Ectodermal cell (in vitro differentiated cells): Measurements from ENCODE around the gene TTC23.
"Not testable (repeated sequence)": the region's sequence is repeated elsewhere in the genome, so short reads cannot be mapped to it uniquely, and the experiment has no call there.

Source experiments
- H3K27ac ChIP-seq: 2 replicates; pipeline ENCODE4 v1.7.0; 2013; ENCODE audit warnings: mild to moderate bottlenecking, low read depth, low read length; ENCODE audit not compliant: insufficient read depth, poor library complexity, severe bottlenecking
- H3K27me3 ChIP-seq: 2 replicates; pipeline ENCODE4 v1.7.0; 2013; ENCODE audit warnings: mild to moderate bottlenecking, low read length; ENCODE audit not compliant: insufficient read depth, control insufficient read depth, poor library complexity, severe bottlenecking
- H3K36me3 ChIP-seq: one replicate; pipeline ENCODE4 v1.7.0; 2013; ENCODE audit warnings: low read length; ENCODE audit not compliant: control insufficient read depth, insufficient read depth
- H3K4me1 ChIP-seq: one replicate; pipeline ENCODE4 v1.7.0; 2013; ENCODE audit warnings: low read length; ENCODE audit not compliant: control insufficient read depth, insufficient read depth
- H3K4me3 ChIP-seq: 2 replicates; pipeline ENCODE4 v1.7.0; 2013; ENCODE audit warnings: low read depth, low read length, control low read depth; ENCODE audit not compliant: insufficient read depth
- H3K9me3 ChIP-seq: 2 replicates; pipeline ENCODE4 v1.7.0; 2013; ENCODE audit warnings: mild to moderate bottlenecking, low read length, moderate library complexity; ENCODE audit not compliant: control insufficient read depth
- WGBS, 2 experiments: methylation state at CpG; one replicate each; pipeline ENCODE4 v1.1.7; 2013; ENCODE audit warnings: missing lambda C conversion rate in 2 of 2; 5-methylcytosine and 5-hydroxymethylcytosine counted together

TTC23 gene

GRCh38 chr15:99115300-99116215 is 133.8 kb downstream of the TTC23 start:
- no peaks in the 10 kb centered on the region for H3K4me1 ChIP-seq
- WGBS, 2 experiments = 93 to 95% methylated on average over 11 of the region's 11 CpGs
- H3K4me3 ChIP-seq = no peak overlapping the region
- no peaks in the 10 kb centered on the region for H3K36me3 ChIP-seq
- H3K9me3 ChIP-seq = no peaks in the 10 kb centered on the region
- H3K27me3 ChIP-seq = no peaks in the 10 kb centered on the region
- H3K27ac ChIP-seq = no peak overlapping the region

GRCh38 chr15:99114511-99115299 is 134.7 kb downstream of the TTC23 start:
- 94 to 95% methylated on average over 12 of the region's 12 CpGs for WGBS, 2 experiments
- no peaks in the 10 kb centered on the region for H3K36me3 ChIP-seq

GRCh38 chr15:99113547-99114271 is 135.7 kb downstream of the TTC23 start:
- no peaks in the 10 kb centered on the region for H3K9me3 ChIP-seq
- H3K27ac ChIP-seq = no peak overlapping the region
- H3K4me1 ChIP-seq = no peaks in the 10 kb centered on the region
- WGBS, 2 experiments = 88 to 89% methylated on average over 13 of the region's 13 CpGs
- H3K4me3 ChIP-seq = no peak overlapping the region
- peaks cover 3% of the 10 kb centered on the region for H3K27me3 ChIP-seq
- H3K36me3 ChIP-seq = no peaks in the 10 kb centered on the region

More at GRCh38 chr15:99114511-99115299, 134.7 kb downstream of the TTC23 start:
- Histone ChIP-seq H3K27me3 (no peaks in the 10 kb centered on the region), H3K4me1 (no peaks in the 10 kb centered on the region), H3K9me3 (no peaks in the 10 kb centered on the region), H3K4me3 (no peak overlapping the region), H3K27ac (no peak overlapping the region)

GRCh38 chr15:99111641-99112040 is 137.7 kb downstream of the TTC23 start:
- peaks cover 17% of the 10 kb centered on the region for H3K27me3 ChIP-seq
- H3K36me3 ChIP-seq, H3K9me3 ChIP-seq, H3K4me1 ChIP-seq, H3K27ac ChIP-seq, H3K4me3 ChIP-seq: not testable (repeated sequence)
- WGBS, 2 experiments = 86 to 94% methylated on average over 8 of the region's 8 CpGs

- H3K36me3 ChIP-seq = no peaks in the 10 kb centered on the region
- H3K27ac ChIP-seq = no peak overlapping the region
- 93 to 94% methylated on average over 7 of the region's 8 CpGs for WGBS, 2 experiments
- H3K4me1 ChIP-seq = peaks cover 4% of the 10 kb centered on the region
- H3K4me3 ChIP-seq = no peak overlapping the region
- no peaks in the 10 kb centered on the region for H3K9me3 ChIP-seq
- peaks cover 26% of the 10 kb centered on the region for H3K27me3 ChIP-seq
These were observed 138.6 kb downstream of the TTC23 start for GRCh38 chr15:99110581-99111320.

GRCh38 chr15:99110093-99110492 is 139.3 kb downstream of the TTC23 start:
- peaks cover 5% of the 10 kb centered on the region for H3K4me1 ChIP-seq
- H3K9me3 ChIP-seq = no peaks in the 10 kb centered on the region
- 93 to 96% methylated on average over 12 of the region's 12 CpGs for WGBS, 2 experiments

GRCh38 chr15:99109555-99110021 is 139.8 kb downstream of the TTC23 start:
- Histone ChIP-seq H3K36me3 (no peaks in the 10 kb centered on the region), H3K27me3 (peaks cover 36% of the 10 kb centered on the region), H3K9me3 (no peaks in the 10 kb centered on the region), H3K4me1 (peaks cover 5% of the 10 kb centered on the region), H3K4me3 (no peak overlapping the region), H3K27ac (no peak overlapping the region)
- 93 to 94% methylated on average over 10 of the region's 10 CpGs for WGBS, 2 experiments

More at GRCh38 chr15:99110093-99110492, 139.3 kb downstream of the TTC23 start:
- Histone ChIP-seq H3K27me3 (peaks cover 32% of the 10 kb centered on the region), H3K27ac (no peak overlapping the region), H3K36me3 (no peaks in the 10 kb centered on the region), H3K4me3 (no peak overlapping the region)

- H3K27ac ChIP-seq = no peak overlapping the region
These were observed 140.4 kb downstream of the TTC23 start for GRCh38 chr15:99108993-99109392.

GRCh38 chr15:99106417-99107220 is 142.8 kb downstream of the TTC23 start:
- Histone ChIP-seq H3K9me3 (no peaks in the 10 kb centered on the region), H3K4me3 (no peak overlapping the region), H3K36me3 (no peaks in the 10 kb centered on the region), H3K27me3 (peaks cover 43% of the 10 kb centered on the region), H3K27ac (no peak overlapping the region), H3K4me1 (peaks cover 5% of the 10 kb centered on the region)
- 84 to 87% methylated on average over 15 of the region's 15 CpGs for WGBS, 2 experiments

More at GRCh38 chr15:99108993-99109392, 140.4 kb downstream of the TTC23 start:
- Histone ChIP-seq H3K27me3 (peaks cover 36% of the 10 kb centered on the region), H3K36me3 (no peaks in the 10 kb centered on the region), H3K4me1 (peaks cover 5% of the 10 kb centered on the region), H3K4me3 (no peak overlapping the region), H3K9me3 (no peaks in the 10 kb centered on the region)
- WGBS, 2 experiments = 94% methylated on average over 5 of the region's 5 CpGs
